NCI-H748 (cell line): ENCODE results near the gene ZNF81.
A peak's percentile ranks its signal among the peaks of the same experiment; 100 is the strongest.
"Not testable (repeated sequence)": the region's sequence is repeated elsewhere in the genome, so short reads cannot be mapped to it uniquely, and the experiment has no call there.

Experiments
- DNase-seq: peaks from one replicate; lab custom pipeline; 2025; ENCODE audit not compliant: unreplicated experiment; lab: John Stamatoyannopoulos, UW

ZNF81 gene

DNA sequence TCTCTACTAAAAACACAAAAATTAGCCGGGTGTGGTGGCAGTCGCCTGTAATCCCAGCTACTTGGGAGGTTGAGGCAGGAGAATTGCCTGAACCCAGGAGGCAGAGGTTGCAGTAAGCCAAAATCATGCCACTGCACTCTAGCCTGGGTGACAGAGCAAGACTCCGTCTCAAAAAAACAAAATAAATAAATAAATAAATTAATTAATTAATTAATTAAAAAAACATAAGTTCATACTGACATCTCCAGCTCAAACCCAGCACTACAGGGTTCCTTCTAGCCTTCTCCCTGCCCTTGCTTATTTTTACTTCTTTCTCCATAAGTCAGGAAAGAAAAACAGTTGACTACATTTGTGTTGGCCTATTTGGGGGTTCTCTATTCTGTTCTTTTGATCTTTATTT lies 95.3 kb downstream of the ZNF81 start:
- DNase-seq, result not testable (repeated sequence)

DNA sequence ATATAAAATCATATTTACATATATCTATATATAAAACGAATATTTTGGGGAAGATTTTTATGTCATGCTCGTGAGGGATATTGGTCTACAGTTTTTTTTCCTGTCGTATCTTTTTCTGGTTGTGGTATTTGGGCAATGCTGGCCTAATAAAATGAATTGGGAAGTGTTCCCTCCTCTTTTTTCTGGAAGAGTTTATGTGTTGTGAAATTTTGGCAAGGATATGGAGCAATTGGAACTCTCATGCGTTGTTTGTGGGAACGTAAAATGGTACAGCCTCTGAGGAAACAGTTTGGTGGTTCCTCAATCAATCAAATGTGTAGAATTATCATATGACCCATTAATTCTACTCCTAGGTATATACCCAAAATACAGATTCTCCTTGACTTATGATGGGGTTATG lies 97.2 kb downstream of the ZNF81 start:
- DNase-seq, result no peak

DNA sequence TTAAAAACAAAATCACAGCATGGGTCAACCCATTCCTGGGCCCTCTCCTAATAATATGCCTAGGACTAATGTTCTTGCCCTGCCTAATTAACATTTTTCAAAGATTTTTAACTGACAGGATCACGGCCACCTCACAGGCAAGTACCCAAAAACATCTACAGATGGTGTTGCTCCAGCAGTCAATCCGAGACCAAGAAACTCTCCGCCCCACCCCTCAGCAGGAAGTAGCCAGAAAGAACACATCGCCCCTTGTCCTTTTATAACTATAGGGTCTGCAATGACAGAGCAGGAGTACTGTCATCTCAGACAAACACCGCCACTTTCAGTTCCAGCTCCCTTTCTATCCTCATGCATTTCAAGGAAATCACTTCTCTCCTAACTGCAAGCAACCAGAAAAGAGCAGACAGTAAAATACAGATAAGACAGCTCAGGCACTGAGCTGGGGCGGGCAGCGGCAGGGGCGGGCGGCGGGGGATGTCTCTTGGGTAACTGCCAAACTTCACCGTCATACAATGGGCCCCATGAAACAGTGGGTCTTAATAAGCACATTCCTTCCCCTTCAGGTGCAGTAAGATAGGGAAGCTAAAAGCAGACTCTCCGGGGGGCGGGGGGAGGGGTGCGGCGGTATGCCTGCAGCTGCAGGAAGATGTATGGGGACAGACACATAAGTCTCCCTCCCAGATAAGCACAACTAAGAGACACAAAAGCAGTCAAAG lies 99.7 kb downstream of the ZNF81 start:
- peak; percentile 23 for DNase-seq

DNA sequence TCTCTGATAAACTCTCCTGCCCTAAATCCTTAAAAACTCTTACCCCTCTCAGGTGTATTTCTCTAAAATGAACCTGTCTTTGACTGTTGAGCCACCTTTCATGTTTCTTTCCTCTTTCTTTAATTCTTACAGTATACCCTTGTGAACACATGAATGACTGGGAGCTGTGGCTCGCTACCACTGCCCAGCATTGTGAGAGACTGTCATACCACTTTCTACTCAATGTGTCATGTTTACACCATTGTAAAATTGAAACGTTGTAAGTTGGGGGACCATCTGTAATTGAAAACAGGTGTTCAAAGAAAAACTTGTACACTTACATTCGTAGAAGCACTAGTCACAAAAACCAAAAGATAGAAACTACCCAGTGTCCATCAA lies 100.2 kb downstream of the ZNF81 start:
- no peak for DNase-seq

DNA sequence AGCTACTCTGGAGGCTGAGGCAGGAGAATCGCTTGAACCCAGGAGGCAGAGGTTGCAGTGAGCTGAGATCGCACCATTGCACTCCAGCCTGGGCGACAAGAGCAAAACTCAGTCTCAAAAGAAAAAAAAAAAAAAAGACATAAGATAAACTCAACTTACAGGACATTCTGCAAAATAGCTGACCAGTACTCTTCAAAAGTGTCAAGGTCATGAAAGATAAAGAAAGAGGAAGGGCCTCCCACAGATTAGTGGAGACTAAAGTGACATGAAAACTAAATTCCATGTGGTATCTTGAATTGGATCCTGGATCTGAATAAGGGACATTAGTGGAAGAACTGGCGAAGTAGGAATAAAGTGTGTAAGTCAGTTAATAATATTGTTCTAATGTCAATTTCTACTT lies 103.7 kb downstream of the ZNF81 start:
- no peak for DNase-seq

DNA sequence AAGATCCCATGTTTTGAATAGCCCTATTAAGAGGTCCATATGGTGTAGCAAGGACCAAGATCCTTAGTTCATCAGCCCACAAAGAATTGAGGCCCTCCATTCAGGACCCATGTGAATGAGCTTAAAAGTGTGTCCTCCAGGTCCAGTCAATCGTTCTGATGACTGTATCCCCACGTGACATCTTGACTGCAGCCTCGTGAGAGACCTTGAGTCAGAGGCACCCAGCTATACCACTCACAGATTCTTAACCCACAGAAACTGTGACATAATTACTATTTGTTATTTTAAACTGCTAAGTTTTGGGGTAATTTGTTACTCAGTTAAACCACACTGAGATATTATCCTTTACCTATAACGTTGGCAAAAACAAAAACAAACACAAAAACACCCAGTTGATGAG lies 104.7 kb downstream of the ZNF81 start:
- DNase-seq, result no peak

DNA sequence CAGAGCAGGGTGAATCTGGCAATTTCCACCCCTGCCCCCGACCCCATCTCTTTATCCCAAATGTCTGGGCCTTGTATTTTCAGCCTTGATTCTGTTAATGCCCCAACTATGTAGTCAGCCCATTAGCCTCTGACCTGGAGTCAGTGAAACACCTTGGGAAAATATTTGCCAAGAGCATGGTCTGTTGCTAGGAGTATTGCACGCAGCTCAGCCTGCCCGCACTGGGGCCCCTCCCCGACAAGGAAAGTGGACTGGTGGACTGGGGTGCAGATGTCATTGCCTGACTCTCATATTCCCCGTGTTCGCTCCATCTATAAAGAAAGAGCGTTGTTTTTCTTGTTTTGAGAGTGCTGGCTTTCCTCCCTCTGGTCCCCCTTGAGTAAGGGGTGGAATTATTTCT lies 118.6 kb downstream of the ZNF81 start:
- DNase-seq, result not testable (repeated sequence)

DNA sequence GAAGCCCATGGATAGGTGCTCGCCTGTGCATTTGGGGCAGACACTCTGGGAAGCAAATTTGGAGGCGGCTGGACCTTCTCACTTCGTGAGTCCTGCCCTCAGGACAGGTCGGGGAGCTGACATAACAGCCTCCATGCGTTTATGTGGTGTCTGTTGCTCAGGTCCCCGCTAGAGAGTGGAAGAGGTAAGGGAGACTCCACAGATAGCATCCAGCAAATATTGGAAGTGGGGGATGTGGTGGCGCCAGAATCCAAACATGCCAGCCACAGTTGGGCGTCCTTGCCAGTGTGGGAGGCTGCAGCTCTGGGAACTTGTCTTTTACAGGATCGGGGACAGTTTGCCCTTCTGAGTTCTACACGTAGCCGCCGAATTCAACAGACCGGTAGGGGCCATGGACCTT lies 119.3 kb downstream of the ZNF81 start:
- no peak for DNase-seq

DNA sequence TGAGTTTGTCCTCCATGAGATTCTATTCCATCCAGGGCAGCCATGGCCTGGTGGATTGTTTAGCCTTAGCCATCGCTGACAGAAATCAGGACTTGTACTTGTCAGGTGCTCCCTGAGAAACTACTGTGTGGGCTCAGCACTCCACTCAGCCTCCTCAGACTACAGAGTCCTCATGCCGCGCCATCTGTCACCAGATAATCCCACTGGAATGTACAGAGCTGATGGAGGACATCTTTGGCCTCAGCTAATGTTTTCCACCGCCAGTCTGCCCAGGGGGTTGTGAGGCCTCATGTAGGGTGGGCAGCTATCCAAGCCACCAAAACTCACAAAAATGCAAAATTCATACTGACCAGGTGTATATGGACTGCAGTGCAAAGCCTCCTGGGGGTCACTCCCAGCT lies 121.5 kb downstream of the ZNF81 start:
- not testable (repeated sequence) for DNase-seq

DNA sequence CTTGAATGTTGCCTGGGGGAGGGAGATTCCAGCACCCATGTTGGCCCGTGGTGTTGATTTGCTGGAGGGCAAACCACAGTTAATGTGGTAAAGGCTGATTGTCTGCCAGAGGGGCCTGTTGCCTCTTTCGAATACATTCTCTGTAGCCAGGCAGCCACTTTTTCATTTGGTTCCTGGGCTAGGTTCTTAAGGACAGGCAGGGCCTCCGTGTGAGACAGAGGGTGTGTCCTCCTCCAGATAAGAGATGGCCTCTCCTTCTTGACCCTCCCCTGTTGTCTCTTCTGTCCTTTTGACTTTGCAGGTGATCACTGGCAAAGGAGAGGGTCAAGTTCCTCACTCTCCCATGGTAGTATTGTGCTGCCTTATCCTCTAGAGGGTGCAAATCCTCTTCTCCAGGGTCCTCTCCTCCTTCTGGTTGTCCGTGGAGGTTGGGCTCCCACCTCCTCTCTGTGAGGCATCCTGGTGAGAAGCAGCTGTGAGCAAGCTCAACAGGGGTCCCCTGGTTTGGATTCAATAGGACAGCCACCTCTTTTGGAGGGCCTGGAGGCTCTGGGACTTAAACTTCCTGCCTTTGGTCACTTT lies 122.2 kb downstream of the ZNF81 start:
- peak; percentile 3 for DNase-seq

DNA sequence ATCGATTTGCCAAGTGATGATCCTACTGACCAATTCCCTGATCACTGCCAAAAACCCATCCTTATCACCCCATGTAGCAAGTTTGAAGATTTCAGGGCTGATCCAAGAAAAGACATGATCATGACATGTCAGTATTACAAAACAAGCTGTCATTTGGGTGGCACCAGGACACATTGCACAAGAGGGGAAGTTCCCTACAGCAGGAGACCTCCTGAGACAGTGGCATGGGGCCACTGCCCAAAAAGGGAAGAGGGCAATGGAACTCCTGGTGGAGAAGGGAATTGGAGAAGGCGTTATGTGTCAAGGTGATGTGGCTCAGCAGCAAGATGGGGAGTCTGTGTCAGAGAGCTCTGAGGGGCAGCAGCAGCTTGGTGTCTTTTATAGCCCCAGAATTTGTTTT lies 123.7 kb downstream of the ZNF81 start:
- DNase-seq, result no peak

DNA sequence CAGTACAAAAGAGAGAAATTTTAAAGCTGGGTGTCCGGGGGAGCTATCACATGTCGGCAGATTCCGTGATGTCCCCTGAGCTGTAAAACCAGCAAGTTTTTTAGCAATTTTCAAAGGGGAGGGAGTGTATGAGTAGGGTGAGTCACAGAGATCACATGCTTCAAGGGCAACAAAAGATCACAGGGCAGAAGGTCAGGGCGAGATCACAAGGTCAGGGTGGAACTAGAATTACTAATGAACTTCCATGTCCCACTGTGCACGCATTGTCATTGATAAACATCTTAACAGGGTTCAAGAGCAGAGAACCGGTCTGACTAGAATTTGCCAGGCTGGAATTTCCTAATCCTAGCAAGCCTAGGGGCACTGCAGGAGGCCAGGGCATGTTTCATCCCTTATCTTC lies 125.1 kb downstream of the ZNF81 start:
- peak; percentile 7 for DNase-seq

DNA sequence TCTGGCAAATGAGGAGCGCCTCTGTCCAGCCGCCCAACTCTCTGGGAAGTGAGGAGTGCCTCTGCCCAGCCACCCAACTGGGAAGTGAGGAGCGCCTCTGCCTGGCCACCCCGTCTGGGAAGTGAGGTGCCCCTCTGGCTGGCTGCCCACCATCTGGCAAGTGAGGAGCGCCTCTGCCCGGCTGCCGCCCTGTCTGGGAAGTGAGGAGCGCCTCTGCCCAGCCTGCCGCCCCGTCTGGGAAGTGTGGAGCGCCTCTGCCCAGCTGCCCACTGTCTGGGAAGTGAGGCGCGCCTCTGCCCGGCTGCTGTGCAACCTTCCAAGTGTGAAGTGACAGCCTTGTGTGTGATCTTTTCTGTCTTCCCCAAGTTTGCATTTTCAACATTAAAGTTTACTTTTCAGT lies 128.8 kb downstream of the ZNF81 start:
- not testable (repeated sequence) for DNase-seq
